B cell (primary cell): ENCODE measurements around the gene GRID1. TPM values are rescaled to one million over a fixed set of nuclear protein-coding genes. Genes with fewer than 3 reads are reported as not detected.
"Not testable (repeated sequence)": the region's sequence is repeated elsewhere in the genome, so short reads cannot be mapped to it uniquely, and the experiment has no call there.

Experiments used
- ATAC-seq: fragments of 200-7000 bp; cut with Tn5 transposase; one replicate; pipeline ENCODE4 v1.10.0; 2021; ENCODE audit warnings: low read depth, mild to moderate bottlenecking, moderate number of reproducible peaks, moderate library complexity
- CTCF ChIA-PET: fragments of 350-600 bp; sonication (Branson Sonifier 250); formaldehyde crosslinking; loops from one replicate; lab custom pipeline; 2021; ENCODE audit warnings: antibody characterized with exemption, inconsistent platforms; lab: Charles Lee
- POLR2A ChIA-PET: fragments of 350-600 bp; sonication (Branson Sonifier 250); formaldehyde crosslinking; loops from one replicate; lab custom pipeline; 2021; ENCODE audit warnings: antibody characterized with exemption; lab: Charles Lee
- DNase-seq: peaks from one replicate; pipeline ENCODE4 v3.0.0; 2013
- H2AFZ ChIP-seq: 2 replicates; pipeline ENCODE4 v1.6.1; 2012; ENCODE audit warnings: mild to moderate bottlenecking, low read depth, low read length; ENCODE audit not compliant: insufficient read depth, poor library complexity, severe bottlenecking
- H3K27ac ChIP-seq, 2 donors: 1 replicate in 1 of 2; 2 replicates in 1 of 2; pipeline ENCODE4 v1.5.1; 2012 to 2013; ENCODE audit warnings: low read length in 2 of 2, mild to moderate bottlenecking in 2 of 2, moderate library complexity in 1 of 2
- H3K27me3 ChIP-seq, 4 experiments: fragments of 200-600 bp in 1 of 4; sonication (generic) in 1 of 4; replicated peaks in 1 of 4; 1 replicate in 2 of 4; 2 replicates in 2 of 4; pipeline versions ENCODE4 v1.6.1 to v1.7.0; 2013 to 2016; ENCODE audit warnings: low read length in 3 of 4, mild to moderate bottlenecking in 2 of 4, mixed read lengths in 1 of 4, moderate library complexity in 1 of 4; ENCODE audit not compliant: insufficient read depth in 4 of 4, control insufficient read depth in 3 of 4; ENCODE audit errors: control extremely low read depth in 1 of 4
- H3K36me3 ChIP-seq, 2 experiments: replicated peaks in 1 of 2; 1 replicate in 1 of 2; 2 replicates in 1 of 2; pipeline versions ENCODE4 v1.6.1 to v1.7.1; 2013; ENCODE audit warnings: low read length in 1 of 2; ENCODE audit not compliant: insufficient read depth in 2 of 2, control insufficient read depth in 1 of 2; ENCODE audit errors: control extremely low read depth in 1 of 2, extremely low read depth in 1 of 2
- H3K4me1 ChIP-seq, 2 donors: fragments of 200-600 bp in 1 of 2; sonication (generic) in 1 of 2; 1 replicate in 1 of 2; 2 replicates in 1 of 2; pipeline versions ENCODE4 v1.5.1 to v1.6.1; 2013 to 2017; ENCODE audit warnings: low read length in 2 of 2; ENCODE audit not compliant: control insufficient read depth in 2 of 2, insufficient read depth in 2 of 2
- H3K4me2 ChIP-seq: replicated peaks from 2 replicates; pipeline ENCODE3; 2012; ENCODE audit warnings: mild to moderate bottlenecking, low read depth, low read length; ENCODE audit not compliant: poor library complexity, severe bottlenecking
- H3K4me3 ChIP-seq, 5 experiments: fragments of 200-600 bp in 1 of 5; sonication (generic) in 1 of 5; 1 replicate in 3 of 5; 2 replicates in 2 of 5; pipeline versions ENCODE4 v1.5.1 to v1.7.0; 2011 to 2016; ENCODE audit warnings: low read length in 4 of 5, mild to moderate bottlenecking in 4 of 5, low read depth in 2 of 5, control low read depth in 1 of 5, moderate library complexity in 1 of 5; ENCODE audit not compliant: insufficient read depth in 1 of 5; ENCODE audit errors: control extremely low read depth in 1 of 5, extremely low read depth in 1 of 5
- H3K79me2 ChIP-seq: fragments of 200-600 bp; sonication (generic); one replicate; pipeline ENCODE4 v1.6.0; 2016; ENCODE audit warnings: low read length; ENCODE audit not compliant: control insufficient read depth, insufficient read depth
- H3K9ac ChIP-seq: fragments of 200-600 bp; sonication (generic); 2 replicates; pipeline ENCODE4 v1.6.1; 2017; ENCODE audit warnings: mild to moderate bottlenecking, low read length, moderate library complexity
- H3K9me3 ChIP-seq, 3 donors: one replicate each; pipeline versions ENCODE4 v1.6.1 to v1.7.1; 2013; ENCODE audit warnings: low read length in 2 of 3; ENCODE audit not compliant: control insufficient read depth in 2 of 3, insufficient read depth in 1 of 3; ENCODE audit errors: control extremely low read depth in 1 of 3
- H4K20me1 ChIP-seq: 2 replicates; pipeline ENCODE4 v1.6.0; 2012; ENCODE audit warnings: mild to moderate bottlenecking, low read length; ENCODE audit not compliant: insufficient read depth, control insufficient read depth, poor library complexity, severe bottlenecking
- H3K27ac Mint-ChIP-seq: one replicate; pipeline ENCODE4 v1.8.0; 2021; ENCODE audit warnings: mixed read lengths
- H3K27me3 Mint-ChIP-seq: one replicate; pipeline ENCODE4 v1.8.0; 2021; ENCODE audit warnings: mixed read lengths
- H3K4me1 Mint-ChIP-seq: one replicate; pipeline ENCODE4 v1.8.0; 2021; ENCODE audit warnings: mixed read lengths
- H3K4me3 Mint-ChIP-seq: one replicate; pipeline ENCODE4 v1.8.0; 2021; ENCODE audit warnings: mixed read lengths
- H3K9me3 Mint-ChIP-seq: one replicate; pipeline ENCODE4 v1.8.0; 2022; ENCODE audit warnings: mixed read lengths; ENCODE audit not compliant: insufficient read depth
- CTCF ChIP-seq: fragments of 200-600 bp; IDR thresholded peaks from one replicate; pipeline ENCODE4 v1.8.0; 2022; ENCODE audit warnings: antibody characterized with exemption, mild to moderate bottlenecking
- EZH2 ChIP-seq: IDR thresholded peaks from 2 replicates; pipeline ENCODE4 v1.6.1; 2012; ENCODE audit warnings: borderline replicate concordance, low read depth, mild to moderate bottlenecking, moderate library complexity, low read length; ENCODE audit not compliant: insufficient read depth, poor library complexity, severe bottlenecking
- WGBS: methylation state at CpG from one replicate; pipeline ENCODE4 v1.1.5; 2013; ENCODE audit warnings: missing lambda C conversion rate; ENCODE audit not compliant: insufficient coverage; 5-methylcytosine and 5-hydroxymethylcytosine counted together
- intact Hi-C: fragments of 100-400 bp; cut with micrococcal nuclease; formaldehyde crosslinking; loops from one replicate; pipeline ENCODE4 v1.10.0; 2022
- polyA plus RNA-seq: library from polyadenylated mRNA; depleted of rRNA; stranded (reverse); fragments of >200 nt; gene quantifications from 2 replicates; pipeline ENCODE4 v1.2.3, GENCODE V29; 2012
- total RNA-seq, 2 donors: library from RNA; stranded (reverse); fragments of 120-200 nt in 1 of 2; gene quantifications; 1 replicate in 1 of 2; 2 replicates in 1 of 2; pipeline versions ENCODE4 v1.2.3 to v1.2.4, GENCODE V29; 2013 to 2022

GRID1 gene
- total and polyA plus RNA-seq, 2 donors (not counting 1 experiment from before 2014, with no cell fraction given) = not detected

GRCh38 chr10:86109421-86109820 is 257.2 kb downstream of the GRID1 start:
- peaks cover 0 to 3% (median 0%) of the 10 kb centered on the region in 3 donors for H3K9me3 ChIP-seq
- DNase-seq (no peak), ATAC-seq (no peak)
- no peak overlapping the region for H3K9ac ChIP-seq
- no peak overlapping the region for H3K27ac ChIP-seq
- Mint-ChIP-seq H3K4me3 (no peak overlapping the region), H3K27ac (no peak overlapping the region), H3K9me3 (no peaks in the 10 kb centered on the region), H3K27me3 (peaks cover 10% of the 10 kb centered on the region), H3K4me1 (no peaks in the 10 kb centered on the region)
- H3K4me3 ChIP-seq = no peak overlapping the region
- peaks cover 0 to 5% (median 0%) of the 10 kb centered on the region in 4 experiments for H3K27me3 ChIP-seq
- WGBS = 60% methylated on average over 1 of the region's 1 CpG
- intact Hi-C loops = no loop called here
- POLR2A ChIA-PET = no interaction called here
- no peak overlapping the region for H2AFZ ChIP-seq
- CTCF ChIA-PET = no interaction called here
- H3K4me1 ChIP-seq = no peaks in the 10 kb centered on the region
- H3K36me3 ChIP-seq = no peaks in the 10 kb centered on the region
- H3K79me2 ChIP-seq = no peaks in the 10 kb centered on the region
- TF ChIP-seq CTCF = no peak
- no peak for TF ChIP-seq EZH2
- no peaks in the 10 kb centered on the region for H4K20me1 ChIP-seq
- no peak overlapping the region for H3K4me2 ChIP-seq

GRCh38 chr10:86108696-86109095 is 257.9 kb downstream of the GRID1 start:
- H3K9me3 Mint-ChIP-seq = no peaks in the 10 kb centered on the region
- intact Hi-C loops = no loop called here
- peaks cover 10% of the 10 kb centered on the region for H3K27me3 Mint-ChIP-seq
- Histone ChIP-seq H3K9me3 (peaks cover 0 to 3% (median 0%) of the 10 kb centered on the region in 3 donors), H3K4me3 (no peak overlapping the region), H3K9ac (no peak overlapping the region), H3K4me1 (no peaks in the 10 kb centered on the region), H3K27me3 (peaks cover 0 to 2% (median 0%) of the 10 kb centered on the region in 4 experiments), H3K27ac (no peak overlapping the region), H4K20me1 (no peaks in the 10 kb centered on the region), H2AFZ (no peak overlapping the region), H3K79me2 (no peaks in the 10 kb centered on the region), H3K4me2 (no peak overlapping the region), H3K36me3 (no peaks in the 10 kb centered on the region)
- TF ChIP-seq EZH2 = no peak
- no peak for TF ChIP-seq CTCF
- POLR2A ChIA-PET = no interaction called here
- WGBS = 90% methylated on average over 5 of the region's 7 CpGs
- ATAC-seq (no peak), DNase-seq (no peak)
- H3K4me3 Mint-ChIP-seq = no peak overlapping the region
- H3K4me1 Mint-ChIP-seq = no peaks in the 10 kb centered on the region
- no peak overlapping the region for H3K27ac Mint-ChIP-seq
- CTCF ChIA-PET = no interaction called here

GRCh38 chr10:86107611-86108310 is 258.8 kb downstream of the GRID1 start:
- H3K27me3 ChIP-seq, H3K4me3 ChIP-seq, CTCF ChIA-PET, H3K27ac Mint-ChIP-seq, H4K20me1 ChIP-seq, POLR2A ChIA-PET, H3K27me3 Mint-ChIP-seq, H3K79me2 ChIP-seq, H3K4me1 Mint-ChIP-seq, H3K36me3 ChIP-seq, H3K9me3 ChIP-seq, H3K9ac ChIP-seq, H3K27ac ChIP-seq, DNase-seq, H3K9me3 Mint-ChIP-seq, H2AFZ ChIP-seq, H3K4me2 ChIP-seq, intact Hi-C loops, H3K4me1 ChIP-seq, ATAC-seq, H3K4me3 Mint-ChIP-seq: not testable (repeated sequence)
- 93% methylated on average over 11 of the region's 16 CpGs for WGBS
